GM21447 (cell line): ENCODE measurements around the gene NEUROD2.

Experiments
- ATAC-seq: cut with Tn5 transposase; IDR thresholded peaks from one replicate; pipeline ENCODE4 v1.9.1; 2021; ENCODE audit not compliant: unreplicated experiment

The NEUROD2 gene

DNA sequence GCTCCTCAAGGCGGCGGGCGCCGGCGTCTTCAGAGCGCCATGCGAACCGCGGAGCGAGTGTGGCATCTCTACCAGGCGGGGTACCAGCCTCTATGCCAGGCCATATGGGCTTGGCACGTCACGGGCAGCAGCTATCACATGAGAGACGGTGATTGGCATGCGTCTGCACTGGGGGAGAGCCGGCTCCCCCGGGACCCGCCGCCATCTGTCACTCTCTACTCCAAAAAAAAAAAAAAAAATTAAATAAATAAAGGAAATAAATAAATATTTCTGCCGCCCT lies at the start of gene NEUROD2:
Gene NEUROD2 (minus strand): TSS at position 70 of the 280 bp plus-strand sequence. CDS start 1,321 bp downstream, outside the sequence.
- ATAC-seq: no peak

DNA sequence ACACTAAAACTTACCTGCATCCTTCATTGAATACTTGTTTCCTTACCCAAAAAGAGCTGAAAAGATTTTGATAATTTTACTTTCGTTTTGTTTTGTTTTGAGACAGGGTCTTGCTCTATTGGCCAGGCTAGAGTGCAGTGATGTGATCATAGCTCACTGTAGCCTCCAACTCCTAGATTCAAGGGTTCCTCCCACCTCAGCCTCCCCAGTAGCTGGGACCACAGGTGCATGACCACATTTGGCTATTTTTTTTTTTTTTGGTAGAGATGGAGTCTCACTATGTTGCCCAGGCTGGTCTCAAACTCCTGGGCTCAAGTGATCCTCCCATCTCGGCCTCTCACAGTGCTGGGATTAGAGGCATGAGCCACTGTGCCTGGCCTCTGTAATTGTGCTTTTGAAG lies 47.4 kb upstream of the NEUROD2 start:
- no peak for ATAC-seq

DNA sequence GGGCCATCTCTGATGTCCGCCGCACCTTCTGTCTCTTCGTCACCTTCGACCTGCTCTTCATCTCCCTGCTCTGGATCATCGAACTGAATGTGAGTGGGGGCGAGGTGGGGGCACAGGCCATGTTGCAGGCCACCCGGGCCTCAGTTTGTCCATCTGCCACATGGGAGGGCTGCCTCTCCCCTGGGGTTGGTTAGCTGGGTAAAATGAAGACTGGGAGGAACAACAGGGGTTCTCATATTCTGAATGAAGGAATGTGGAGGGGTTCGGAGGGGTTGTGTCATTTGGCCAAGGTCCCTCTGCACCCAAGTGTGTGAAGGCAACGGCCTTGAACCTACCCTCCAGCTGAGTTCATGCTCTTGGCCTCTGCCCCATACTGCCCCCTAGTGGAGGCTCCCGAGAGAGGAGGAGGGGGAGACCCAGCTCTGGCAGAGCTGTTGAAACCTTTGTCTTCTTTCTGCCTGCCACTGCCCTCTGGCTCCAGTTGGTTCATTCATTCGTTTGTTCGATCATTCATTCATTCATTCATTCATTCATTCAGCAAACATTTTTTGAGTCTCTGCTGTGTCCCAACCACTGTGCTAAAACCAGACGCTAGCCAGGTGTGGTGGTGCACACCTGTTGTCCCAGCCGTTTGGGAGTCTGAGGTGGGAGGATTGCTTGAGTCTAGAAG lies 46.1 kb upstream of the NEUROD2 start:
- no peak for ATAC-seq

DNA sequence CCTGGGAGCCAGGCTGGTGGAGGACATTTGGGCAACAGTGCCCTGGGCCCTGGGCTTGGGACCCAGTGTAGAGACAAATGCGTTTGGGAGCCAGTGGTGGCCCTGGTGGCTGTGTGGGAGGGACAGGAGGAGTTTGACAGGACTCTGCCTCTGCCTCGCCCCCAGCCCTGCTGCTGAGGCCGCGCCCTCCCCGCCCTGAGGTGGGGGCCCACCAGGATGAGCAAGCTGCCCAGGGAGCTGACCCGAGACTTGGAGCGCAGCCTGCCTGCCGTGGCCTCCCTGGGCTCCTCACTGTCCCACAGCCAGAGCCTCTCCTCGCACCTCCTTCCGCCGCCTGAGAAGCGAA lies 45.6 kb upstream of the NEUROD2 start:
- ATAC-seq: no peak

DNA sequence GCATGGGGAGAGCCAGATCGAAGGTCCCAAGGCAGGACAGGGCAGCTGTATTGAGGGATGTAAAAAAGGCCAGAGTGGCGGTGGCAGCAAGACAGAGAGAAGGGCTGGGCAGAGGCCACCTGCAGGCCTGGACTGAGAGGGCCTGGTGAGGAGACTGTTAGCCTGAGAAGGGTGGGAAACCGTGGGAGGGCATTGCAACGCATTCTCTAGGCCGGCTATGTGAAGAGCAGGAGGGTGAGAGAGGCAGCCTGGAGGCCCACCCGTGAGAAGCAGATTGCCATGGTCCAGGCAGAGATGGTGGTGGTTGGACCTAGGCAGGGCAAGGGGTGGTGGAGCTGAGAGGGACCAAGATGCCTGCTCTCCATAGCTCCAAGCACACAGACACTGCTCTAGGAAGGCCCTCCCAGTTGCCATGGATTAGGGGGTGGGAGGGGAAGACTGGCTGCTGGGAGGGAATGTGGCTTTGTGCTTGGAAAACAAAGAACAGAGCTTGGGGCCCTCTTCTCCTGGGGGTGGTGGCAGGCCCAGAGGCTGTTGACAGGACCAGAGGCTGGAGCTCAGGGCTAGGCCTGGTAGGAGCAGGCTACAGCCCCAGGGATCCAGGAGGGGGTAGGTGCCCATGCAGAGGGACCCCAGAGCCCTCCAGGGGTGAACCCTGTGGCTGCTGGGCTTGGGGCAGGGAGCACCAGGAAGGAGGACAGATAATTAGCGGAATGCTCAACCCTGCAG lies 45.0 kb upstream of the NEUROD2 start:
- no peak for ATAC-seq

DNA sequence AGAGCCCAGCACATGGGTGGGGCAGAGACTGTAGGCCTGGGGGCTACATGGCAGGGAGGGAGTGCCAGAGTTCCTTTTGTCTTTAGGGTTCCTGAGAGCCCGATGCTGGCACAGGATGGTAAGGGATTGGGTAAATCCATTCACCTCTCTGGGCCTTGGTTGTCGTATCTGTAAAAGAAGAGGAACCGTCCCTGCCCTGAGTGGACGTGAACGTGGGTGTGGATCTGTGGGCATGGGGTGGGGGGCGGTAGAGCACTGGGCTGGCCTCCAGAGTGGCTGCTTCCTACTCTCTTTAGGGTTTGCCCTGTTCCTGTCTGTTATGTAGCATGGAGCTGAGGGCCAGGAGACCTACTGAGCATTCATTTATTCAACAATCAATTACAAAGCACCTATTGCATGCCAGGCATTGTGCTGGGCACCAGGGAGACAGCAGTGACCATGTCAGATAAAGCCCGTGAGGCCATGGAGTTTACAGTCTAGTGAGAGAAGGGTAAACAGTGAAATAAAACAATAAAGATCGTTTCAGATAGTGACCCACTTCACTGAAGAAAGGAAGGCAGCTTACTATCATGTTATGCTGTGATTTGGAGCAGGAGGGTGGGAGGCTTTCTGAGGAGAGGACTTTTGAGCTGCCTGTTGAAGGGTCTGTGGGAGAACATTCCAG lies 44.3 kb upstream of the NEUROD2 start:
- ATAC-seq: no peak

DNA sequence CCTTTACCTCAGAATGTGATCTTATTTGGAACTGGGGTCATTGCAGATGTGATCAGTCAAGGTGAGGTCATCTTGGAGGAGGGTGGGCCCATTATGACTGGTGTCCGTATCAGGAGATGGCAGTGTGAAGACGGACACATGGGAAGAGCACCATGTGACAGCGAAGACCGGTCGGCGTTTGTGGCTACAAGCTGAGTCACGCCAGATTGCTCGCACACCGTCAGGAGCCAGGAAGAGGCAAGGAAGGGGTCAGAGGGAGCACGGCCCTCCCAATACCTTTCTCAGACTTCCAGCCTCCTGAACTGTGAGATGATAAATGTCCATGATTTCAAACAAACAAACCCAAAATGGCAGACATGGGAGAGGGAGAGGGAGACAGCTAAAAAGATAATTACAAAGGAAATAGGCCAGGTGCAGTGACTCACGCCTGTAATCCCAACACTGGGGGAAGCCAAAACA lies 42.4 kb upstream of the NEUROD2 start:
- ATAC-seq: no peak

DNA sequence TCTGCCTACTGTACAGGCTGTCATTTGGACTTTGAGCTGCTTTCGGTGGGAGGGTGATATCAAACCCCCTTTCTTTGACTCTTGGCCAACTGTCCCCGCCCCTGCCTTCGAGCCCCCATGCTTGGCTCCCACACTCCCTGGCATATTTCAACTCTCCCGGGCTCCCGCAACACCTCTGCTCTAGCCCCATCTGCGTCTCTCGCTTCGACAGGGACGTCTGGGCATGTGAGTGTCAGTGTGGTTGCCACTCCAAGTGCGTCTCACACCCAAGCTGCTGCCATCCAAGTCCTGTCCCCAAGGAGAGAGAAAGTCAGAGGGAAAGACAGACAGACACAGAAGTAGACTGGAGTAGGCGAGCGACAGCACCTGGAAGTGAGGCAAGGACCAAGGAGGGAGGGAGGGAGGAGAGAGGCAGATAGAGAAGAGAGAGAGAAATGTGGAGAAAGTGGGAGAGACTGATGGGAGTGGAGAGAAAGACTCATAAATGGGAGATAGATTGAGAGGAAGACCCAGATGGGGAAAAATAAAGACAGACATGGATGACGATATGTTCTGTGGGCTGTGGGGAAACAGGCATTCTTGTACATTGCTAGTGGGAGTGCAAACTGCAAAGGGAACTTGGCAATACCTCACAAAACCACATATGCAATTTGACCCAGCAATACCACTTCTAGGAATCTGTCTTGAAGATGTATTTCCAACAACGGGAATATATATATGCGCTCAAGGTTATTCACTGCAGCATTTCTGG lies 41.1 kb upstream of the NEUROD2 start:
- ATAC-seq: no peak

DNA sequence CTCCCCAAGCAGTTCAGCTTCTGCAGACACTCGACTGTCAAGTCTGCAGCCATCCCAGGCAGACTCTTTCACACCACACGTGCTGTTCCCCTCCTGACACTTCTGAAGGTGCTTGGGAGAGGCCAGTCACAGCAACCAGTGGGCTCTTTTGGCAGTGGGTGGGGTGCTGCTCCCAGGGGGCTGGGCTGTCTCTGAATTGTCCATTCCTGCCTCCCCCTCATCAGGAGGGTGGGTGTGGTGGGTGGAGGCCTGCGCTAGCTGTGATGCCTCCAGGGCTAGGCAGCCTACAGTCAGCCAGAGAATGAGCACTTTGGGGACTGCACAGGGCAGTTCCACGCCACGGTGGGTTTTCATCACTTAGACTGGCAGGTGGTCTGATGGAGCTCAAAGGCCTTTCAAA lies 39.5 kb upstream of the NEUROD2 start:
- ATAC-seq: no peak

DNA sequence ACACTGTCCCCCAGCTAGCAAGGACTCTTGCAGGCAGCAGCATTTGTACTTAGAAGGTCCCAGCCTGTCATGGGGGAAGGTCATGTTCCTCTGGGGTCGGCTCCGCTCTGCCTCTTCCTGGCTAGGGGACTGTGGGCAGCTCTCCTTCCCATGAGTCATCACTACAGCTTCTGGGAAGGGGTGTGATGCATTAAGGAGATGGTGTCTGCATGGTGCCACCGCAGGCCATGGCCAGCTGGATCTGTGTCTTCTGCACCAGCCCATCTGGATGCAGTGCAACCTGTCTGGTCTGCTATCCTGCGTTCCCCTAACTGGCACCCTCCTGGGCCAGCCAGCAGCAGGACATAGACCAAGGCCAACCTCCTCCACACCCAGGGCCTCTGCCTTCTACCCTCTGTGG lies 35.6 kb upstream of the NEUROD2 start:
- no peak for ATAC-seq

DNA sequence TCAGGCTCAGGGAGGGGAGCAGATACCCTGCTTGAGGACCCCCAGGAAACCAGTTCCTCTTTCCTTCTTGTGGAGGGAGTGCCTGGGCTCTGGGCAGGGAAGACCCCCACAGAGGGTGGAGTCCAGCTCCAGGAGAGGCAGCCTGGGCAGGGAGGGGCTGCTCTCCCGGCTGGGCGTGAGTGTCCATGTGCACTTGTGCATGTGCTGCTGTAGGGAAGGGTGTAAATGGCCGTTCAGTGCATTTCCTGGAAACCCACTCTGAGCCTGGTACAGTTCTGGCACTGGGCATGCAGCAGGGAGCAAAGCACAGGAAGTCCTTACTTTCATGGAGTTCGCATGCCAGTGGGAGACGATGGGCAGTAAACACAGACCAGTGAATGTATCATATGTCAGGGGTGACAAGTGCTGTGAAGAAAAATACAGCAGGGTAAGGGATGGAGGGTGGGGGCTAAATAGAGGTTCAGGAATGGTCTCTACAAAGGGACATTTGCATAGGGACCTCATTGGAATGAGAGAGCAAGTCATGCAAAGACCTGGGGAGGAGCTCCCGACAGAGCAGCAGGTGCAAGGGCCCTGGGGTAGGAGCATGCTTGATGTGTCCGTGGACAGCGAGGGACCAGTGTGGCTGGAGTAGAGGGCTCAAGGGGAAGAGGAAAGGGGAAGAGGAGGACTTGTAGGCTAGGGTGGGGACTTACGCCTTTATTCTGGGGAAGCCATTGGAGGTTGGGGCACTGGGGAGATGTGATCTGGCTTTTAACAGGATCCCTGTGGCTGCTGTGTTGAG lies 34.8 kb upstream of the NEUROD2 start:
- no peak for ATAC-seq

DNA sequence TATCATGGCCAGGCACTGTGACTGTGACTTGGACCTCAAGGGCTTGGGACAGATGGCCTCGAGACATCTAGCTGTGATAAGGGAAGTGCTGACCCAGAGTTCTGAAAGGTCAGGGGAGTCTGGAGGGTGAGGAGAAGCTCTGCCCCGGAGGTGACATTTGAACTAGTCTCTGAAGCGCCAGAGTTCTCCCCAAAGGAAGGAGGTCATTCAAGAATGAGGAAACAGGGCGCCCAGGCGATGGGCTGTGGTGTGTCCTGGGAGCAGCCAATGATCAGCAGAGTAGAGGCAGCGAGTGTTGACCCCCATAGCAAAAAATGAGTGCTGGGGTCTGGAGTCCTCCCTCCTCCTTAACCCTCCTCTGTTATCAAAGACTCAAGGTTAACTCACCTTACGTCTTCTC lies 34.2 kb upstream of the NEUROD2 start:
- ATAC-seq: no peak

DNA sequence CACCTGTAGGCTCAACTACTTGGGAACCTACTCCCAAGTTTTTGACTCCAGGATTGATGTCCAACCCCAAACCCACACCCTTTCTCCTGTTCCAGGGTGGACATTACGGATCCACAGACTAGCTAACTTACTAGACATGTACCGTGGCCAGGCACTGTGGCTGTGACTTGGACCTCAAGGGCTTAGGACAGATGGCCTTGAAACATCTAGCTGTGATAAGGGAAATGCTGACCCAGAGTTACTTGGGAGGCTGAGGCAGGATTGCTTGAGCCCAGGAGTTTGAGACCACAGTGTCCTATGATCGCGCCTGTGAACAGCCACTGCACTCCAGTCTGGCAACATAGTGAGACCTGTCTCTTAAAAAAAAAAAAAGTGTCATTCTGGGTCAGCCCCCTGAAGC lies 33.4 kb upstream of the NEUROD2 start:
- ATAC-seq: no peak

DNA sequence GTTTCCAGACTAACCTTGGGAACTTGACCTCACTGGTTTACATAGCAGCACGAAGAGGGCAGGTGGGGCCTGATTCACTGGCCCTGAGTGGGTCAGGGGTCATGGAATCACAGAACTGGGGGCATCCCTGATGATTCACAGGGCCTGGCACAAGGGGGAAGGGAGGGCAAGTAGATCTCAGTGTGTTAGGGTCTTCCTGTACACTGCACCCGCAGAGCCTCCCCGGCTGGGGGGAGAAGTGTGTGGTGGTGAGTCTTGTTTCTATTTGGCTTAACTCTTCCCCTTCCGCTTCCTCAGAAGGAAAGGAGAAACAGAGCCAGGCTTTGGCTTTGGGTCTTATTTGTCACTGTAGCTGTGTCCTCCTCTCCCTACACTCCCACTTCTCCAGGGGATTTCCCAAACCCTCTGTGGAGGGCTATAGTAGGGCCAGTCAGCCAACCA lies 32.9 kb upstream of the NEUROD2 start:
- ATAC-seq: no peak

DNA sequence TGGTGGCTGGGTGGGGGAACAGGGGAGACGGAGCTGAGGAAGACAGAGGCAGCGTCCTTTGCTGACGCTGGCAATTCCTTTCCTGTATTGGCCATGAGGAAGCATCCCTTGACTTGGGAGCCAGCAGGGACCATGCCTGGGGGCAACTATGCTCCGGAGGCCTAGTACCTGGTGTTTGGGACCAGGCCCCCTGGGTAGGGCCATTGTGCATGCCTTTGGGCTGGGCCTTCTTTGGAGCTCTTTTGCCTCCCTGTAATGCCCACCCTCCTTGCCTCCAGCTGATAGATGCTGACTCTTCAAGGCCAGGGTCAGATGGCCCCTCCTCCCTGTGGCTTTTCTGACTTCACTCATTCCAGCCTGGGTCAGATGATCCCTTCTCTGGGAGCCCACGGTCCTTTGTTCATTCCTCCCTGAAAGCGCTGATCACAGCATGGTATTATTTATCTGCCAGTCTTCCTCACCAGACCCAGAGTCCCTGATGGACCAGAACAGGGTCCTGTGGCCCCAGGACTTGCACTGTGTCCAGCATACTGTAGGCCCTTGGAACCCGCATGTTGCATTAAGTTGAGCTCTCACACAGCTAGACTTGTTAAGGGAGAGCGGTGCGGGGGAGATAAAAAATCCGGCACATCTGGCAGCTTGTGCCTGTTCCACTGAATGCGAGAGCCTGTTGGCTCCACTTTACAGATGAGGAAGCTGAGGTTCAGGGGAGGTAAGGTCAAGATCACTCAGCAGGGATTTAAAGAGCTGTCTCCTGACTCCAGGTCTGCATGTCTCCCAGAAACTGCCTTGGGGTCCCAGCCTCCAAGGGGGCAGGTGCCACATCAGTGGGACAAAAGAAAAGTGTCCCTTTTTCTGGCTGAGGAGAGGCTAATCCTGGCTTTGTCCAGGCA lies 32.1 kb upstream of the NEUROD2 start:
- ATAC-seq: no peak

DNA sequence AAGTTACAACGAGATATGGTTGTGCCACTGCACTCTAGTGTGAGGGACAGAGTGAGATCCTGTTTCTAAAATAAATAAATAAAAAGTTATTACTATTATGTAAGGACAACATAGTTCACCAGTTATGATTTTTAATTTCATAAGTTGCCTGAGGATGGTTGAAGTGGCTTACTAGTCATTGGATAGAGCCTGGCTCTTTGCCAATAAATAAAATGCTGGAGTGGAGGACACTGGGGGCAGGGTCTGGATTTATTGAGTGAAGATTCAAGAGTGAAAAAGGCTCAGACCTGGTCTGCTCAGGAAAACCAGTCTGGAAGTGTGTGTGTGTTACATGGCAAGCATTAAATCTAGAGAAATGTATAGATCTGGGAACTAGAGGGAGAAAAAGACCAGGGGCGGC lies 31.3 kb upstream of the NEUROD2 start:
- ATAC-seq: no peak

DNA sequence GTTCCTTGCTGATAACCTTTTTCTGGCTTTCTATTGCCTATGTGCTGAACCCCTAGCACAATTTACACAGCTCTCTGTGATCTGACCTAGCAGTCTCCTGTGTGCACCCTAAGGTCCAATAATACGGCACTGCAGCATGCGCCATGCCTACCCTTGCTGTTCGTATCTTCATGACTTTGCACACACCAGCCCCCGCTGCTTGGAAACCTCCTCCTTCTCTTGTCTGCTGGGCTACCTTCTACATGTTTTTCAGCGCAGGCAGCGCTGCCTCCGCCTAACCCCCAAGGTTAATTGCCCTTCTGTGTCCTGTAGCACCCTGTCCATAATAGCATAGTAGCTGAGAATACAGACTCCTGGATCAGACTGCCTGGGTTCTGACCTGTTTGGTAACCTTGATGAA lies 30.6 kb upstream of the NEUROD2 start:
- no peak for ATAC-seq

DNA sequence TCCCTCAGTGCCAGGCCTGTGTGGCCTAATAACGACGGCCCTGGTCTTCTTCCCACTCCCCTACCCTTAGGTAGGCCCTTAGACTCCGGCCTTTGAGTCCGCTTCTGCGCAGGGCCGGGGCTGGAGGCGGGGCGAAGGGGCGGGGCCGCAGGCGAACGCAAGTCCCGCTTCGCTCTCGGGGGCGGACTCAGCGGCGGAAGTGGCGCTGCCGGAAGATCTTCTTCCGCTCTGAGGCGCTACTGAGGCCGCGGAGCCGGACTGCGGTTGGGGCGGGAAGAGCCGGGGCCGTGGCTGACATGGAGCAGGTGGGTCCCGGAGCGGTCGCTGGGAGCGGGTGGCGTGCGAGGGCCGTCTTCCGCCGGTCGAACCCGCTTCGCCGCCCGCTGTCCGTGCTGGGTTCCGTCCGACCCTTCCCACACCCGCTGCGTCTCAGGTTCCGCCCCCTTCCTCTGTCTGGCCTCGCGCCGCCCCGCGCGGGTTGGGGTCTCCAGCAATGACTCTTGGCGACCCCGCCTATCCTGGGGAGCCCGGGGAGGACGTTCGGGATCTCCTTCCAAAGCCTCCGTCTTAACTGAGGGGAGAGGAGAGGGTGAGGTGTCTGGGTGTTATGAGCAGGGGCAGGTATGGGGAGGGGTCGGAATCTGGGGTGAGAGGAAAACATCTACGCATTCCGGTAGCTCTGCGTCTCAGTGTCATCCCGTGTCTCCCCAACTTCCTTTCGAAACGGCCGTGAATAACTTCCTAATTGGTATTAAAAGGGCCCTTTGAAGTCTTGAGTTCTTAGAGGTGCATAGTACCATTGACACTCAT lies 29.4 kb upstream of the NEUROD2 start, which contains the start of gene STARD3:
Gene STARD3 (plus strand): TSS at position 218 of the 810 bp plus-strand sequence. CDS start 16,388 bp downstream, outside the sequence.
- ATAC-seq: peak; percentile 78

DNA sequence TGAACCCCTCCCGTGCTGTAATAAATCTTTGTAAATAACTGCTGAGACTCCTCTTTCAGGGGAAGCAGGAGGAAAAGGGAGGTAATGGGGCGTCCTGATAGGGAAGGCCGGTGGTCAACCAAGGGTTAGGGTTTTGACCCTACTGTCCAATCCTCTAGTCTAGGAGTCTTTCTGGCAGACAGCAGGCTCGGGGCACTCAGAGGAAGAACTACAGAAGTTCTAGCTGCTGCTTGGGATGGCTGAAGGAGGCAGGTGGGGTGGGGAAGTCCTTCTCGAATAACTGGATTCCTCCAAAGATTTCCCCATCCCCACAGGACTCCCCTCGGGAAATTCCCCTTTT lies 28.8 kb upstream of the NEUROD2 start:
- peak; percentile 14 for ATAC-seq
